Measurements from ENCODE around the gene DDX50. TPM values are rescaled to one million over a fixed set of nuclear protein-coding genes. Genes with fewer than 3 reads are reported as not detected.
A peak's percentile ranks its signal among the peaks of the same experiment; 100 is the strongest.
"Not testable (repeated sequence)": the region's sequence is repeated elsewhere in the genome, so short reads cannot be mapped to it uniquely, and the experiment has no call there.

Gene DDX50
- total RNA-seq, 3 donors from 2014 or later: 42.4 to 52.8 (median 43.7) TPM

DNA sequence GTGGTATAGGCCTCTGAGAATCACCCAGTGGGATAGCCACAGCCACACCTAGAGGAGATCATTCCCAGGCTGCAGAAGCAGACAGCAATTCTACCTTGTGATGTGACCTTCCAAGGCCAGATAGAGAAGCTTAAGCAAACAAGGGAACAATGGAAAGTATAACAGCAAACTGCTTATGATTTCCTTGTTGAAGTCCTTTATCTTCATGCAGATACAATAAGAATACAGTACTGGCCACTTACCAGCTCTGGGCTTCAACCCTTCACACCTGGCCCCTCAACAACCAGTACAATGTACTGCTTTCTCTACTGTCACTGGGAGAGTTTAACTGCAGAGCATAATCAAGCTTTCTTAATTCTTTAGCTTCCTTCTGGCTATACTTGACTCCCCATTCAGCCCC is 22.6 kb upstream of the DDX50 start:
- Mint-ChIP-seq H3K4me1 (ENCODE audit: low read depth) (no peaks in the 10 kb centered on the region), H3K4me3 (no peak overlapping the region), H3K9me3 (no peaks in the 10 kb centered on the region), H3K36me3 (ENCODE audit: insufficient read depth) (no peaks in the 10 kb centered on the region), H3K27me3 (ENCODE audit: low read depth) (no peaks in the 10 kb centered on the region)
- no peak for ATAC-seq
- DNase-seq: no peak

DNA sequence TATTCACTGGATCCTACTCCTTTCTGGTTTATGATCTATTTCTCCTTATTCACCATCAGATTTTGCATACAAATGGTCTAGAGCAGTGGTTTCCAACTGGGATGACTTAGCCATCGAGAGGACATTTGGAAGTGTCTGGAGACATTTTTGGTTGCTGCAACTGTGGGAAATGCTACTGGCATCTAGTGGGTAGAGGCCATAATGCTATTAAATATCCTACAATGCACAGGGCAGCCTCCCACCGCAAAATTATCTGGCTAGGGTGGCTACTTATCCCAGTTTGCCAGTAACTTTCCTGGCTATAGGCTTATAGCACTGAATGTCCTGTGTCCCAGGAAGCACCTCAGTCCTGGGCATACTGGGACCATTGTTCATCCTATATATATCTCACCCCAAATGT is 21.5 kb upstream of the DDX50 start:
- no peaks in the 10 kb centered on the region for H3K9me3 Mint-ChIP-seq
- H3K4me3 Mint-ChIP-seq: no peak overlapping the region
- ATAC-seq: no peak
- H3K4me1 Mint-ChIP-seq (ENCODE audit: low read depth): no peaks in the 10 kb centered on the region
- no peaks in the 10 kb centered on the region for H3K27me3 Mint-ChIP-seq (ENCODE audit: low read depth)
- no peak for DNase-seq
- H3K36me3 Mint-ChIP-seq (ENCODE audit: insufficient read depth): no peaks in the 10 kb centered on the region

- DNase-seq (no peak), ATAC-seq (no peak)
- no peaks in the 10 kb centered on the region for H3K9me3 Mint-ChIP-seq
- no peaks in the 10 kb centered on the region for H3K4me1 Mint-ChIP-seq (ENCODE audit: low read depth)
- H3K36me3 Mint-ChIP-seq (ENCODE audit: insufficient read depth): no peaks in the 10 kb centered on the region
- no peak overlapping the region for H3K4me3 Mint-ChIP-seq
- no peaks in the 10 kb centered on the region for H3K27me3 Mint-ChIP-seq (ENCODE audit: low read depth)
Observed at GRCh38 chr10:68880181-68880580, 20.9 kb upstream of the DDX50 start.

- no peaks in the 10 kb centered on the region for H3K27me3 Mint-ChIP-seq (ENCODE audit: low read depth)
- ATAC-seq (no peak), DNase-seq (no peak)
- H3K9me3 Mint-ChIP-seq: no peaks in the 10 kb centered on the region
- H3K36me3 Mint-ChIP-seq (ENCODE audit: insufficient read depth): no peaks in the 10 kb centered on the region
- no peak overlapping the region for H3K4me3 Mint-ChIP-seq
- H3K4me1 Mint-ChIP-seq (ENCODE audit: low read depth): peaks cover 2% of the 10 kb centered on the region
Observed at GRCh38 chr10:68895041-68895440, 6.1 kb upstream of the DDX50 start.

DNA sequence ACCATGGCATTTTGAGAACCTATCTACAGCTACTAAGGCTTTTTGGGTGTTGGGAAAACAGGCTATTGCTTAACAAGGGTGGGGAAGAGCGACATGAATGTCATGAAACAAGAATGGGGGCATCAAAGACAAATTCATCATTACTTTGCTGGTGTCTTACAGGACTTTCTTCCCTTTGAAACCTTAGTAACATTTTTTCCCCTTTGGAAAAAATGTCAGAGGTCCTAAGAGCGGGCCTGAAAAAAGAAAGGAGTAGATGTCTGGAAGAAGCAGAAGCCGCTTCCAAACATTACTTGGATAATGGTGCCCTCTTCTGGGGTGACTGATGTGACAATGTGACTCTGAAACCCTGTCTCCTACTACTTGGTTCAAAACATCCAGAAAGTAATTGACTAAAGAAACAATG is 3.8 kb upstream of the DDX50 start:
- no peak overlapping the region for H3K4me3 Mint-ChIP-seq
- H3K27me3 Mint-ChIP-seq (ENCODE audit: low read depth): no peaks in the 10 kb centered on the region
- DNase-seq (peak; percentile 15), ATAC-seq (no peak)
- H3K9me3 Mint-ChIP-seq: no peaks in the 10 kb centered on the region
- peaks cover 15% of the 10 kb centered on the region for H3K4me1 Mint-ChIP-seq (ENCODE audit: low read depth)
- H3K36me3 Mint-ChIP-seq (ENCODE audit: insufficient read depth): peaks cover 4% of the 10 kb centered on the region

GRCh38 chr10:68899186-68899745 is 1.8 kb upstream of the DDX50 start:
- DNase-seq (no peak), ATAC-seq (no peak)
- no peaks in the 10 kb centered on the region for H3K27me3 Mint-ChIP-seq (ENCODE audit: low read depth)
- peaks cover 12% of the 10 kb centered on the region for H3K36me3 Mint-ChIP-seq (ENCODE audit: insufficient read depth)
- H3K9me3 Mint-ChIP-seq: no peaks in the 10 kb centered on the region
- peaks cover 27% of the 10 kb centered on the region for H3K4me1 Mint-ChIP-seq (ENCODE audit: low read depth)
- no peak overlapping the region for H3K4me3 Mint-ChIP-seq

- H3K9me3 Mint-ChIP-seq: no peaks in the 10 kb centered on the region
- H3K27me3 Mint-ChIP-seq (ENCODE audit: low read depth): no peaks in the 10 kb centered on the region
- ATAC-seq: peak; percentile 54 to 57
- peaks cover 33% of the 10 kb centered on the region for H3K4me1 Mint-ChIP-seq (ENCODE audit: low read depth)
- H3K36me3 Mint-ChIP-seq (ENCODE audit: insufficient read depth): peaks cover 13% of the 10 kb centered on the region
- no peak for DNase-seq
- H3K4me3 Mint-ChIP-seq: peak overlapping the region; percentile 94
Observed at GRCh38 chr10:68900427-68901104, 549 bp upstream of the DDX50 start.

DNA sequence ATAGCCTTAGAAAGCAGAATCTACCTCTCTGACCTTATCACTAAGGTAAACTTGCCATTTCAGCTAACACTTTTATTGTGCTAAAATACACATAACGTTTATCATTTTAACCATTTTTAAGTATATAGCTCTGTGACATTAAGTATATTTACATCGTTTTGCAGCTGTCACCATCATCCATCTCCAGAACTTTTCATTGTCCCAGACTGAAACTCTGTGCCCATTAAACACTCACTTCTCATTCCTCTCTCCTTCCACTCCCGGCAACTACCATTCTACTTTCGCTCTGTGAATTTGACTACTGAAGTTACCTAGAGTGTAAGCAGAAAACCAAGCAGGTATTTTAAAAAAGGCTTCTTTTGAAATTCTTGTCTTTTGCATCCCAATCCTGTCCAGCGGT is 1.3 kb downstream of the DDX50 start:
- no peak for ATAC-seq
- peaks cover 23% of the 10 kb centered on the region for H3K36me3 Mint-ChIP-seq (ENCODE audit: insufficient read depth)
- H3K4me1 Mint-ChIP-seq (ENCODE audit: low read depth): peaks cover 43% of the 10 kb centered on the region

GRCh38 chr10:68924593-68924992 is 23.5 kb downstream of the DDX50 start:
- Mint-ChIP-seq H3K36me3 (ENCODE audit: insufficient read depth) (peaks cover 17% of the 10 kb centered on the region), H3K9me3 (no peaks in the 10 kb centered on the region), H3K27me3 (ENCODE audit: low read depth) (no peaks in the 10 kb centered on the region), H3K4me1 (ENCODE audit: low read depth) (peaks cover 9% of the 10 kb centered on the region), H3K4me3 (no peak overlapping the region)
- no peak for ATAC-seq
- DNase-seq: no peak

More for the DNA sequence above, 1.3 kb downstream of the DDX50 start:
- DNase-seq: no peak
- Mint-ChIP-seq H3K9me3 (no peaks in the 10 kb centered on the region), H3K27me3 (ENCODE audit: low read depth) (no peaks in the 10 kb centered on the region), H3K4me3 (peak overlapping the region; percentile 94)

DNA sequence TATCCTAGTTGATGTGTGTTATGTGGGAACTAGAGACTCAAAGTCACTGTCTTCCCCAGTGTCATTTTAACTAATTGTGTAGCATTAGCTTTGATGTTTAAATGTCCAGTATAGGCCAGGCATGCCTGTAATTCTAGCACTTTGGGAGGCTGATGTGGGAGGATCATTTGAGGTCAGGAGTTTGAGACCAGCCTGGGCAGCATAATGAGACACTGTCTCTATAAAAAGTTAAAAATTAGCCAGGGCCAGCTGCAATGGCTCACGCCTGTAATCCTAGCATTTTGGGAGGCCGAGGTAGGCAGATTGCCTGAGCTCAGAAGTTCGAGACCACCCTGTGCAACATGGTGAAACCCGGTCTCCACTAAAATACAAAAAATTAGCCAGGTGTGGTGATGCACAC is 24.4 kb downstream of the DDX50 start:
- ATAC-seq (no peak), DNase-seq (no peak)
- H3K36me3 Mint-ChIP-seq (ENCODE audit: insufficient read depth): peaks cover 20% of the 10 kb centered on the region
- H3K9me3 Mint-ChIP-seq: no peaks in the 10 kb centered on the region
- H3K27me3 Mint-ChIP-seq (ENCODE audit: low read depth): no peaks in the 10 kb centered on the region
- H3K4me3 Mint-ChIP-seq: no peak overlapping the region
- peaks cover 9% of the 10 kb centered on the region for H3K4me1 Mint-ChIP-seq (ENCODE audit: low read depth)

DNA sequence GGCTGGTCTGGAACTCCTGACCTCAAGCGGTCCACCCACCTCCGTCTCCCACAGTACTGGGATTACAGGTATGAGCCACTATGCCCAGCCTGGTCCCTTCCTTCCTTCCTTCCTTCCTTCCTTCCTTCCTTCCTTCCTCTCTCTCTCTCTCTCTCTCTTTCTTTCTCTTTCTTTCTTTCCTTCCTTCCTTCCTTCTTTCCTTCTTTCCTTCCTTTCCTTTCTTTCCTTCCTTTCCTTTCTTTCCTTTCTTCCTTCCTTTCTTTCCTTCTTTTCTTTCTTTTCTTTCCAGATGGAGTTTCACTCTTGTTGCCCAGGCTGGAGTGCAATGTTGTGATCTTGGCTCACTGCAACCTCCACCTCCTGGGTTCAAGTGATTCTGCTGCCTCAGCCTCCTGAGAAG is 28.0 kb downstream of the DDX50 start:
- DNase-seq; H3K27me3 Mint-ChIP-seq (ENCODE audit: low read depth); H3K9me3 Mint-ChIP-seq; H3K4me3 Mint-ChIP-seq; ATAC-seq; H3K4me1 Mint-ChIP-seq (ENCODE audit: low read depth): not testable (repeated sequence)
- H3K36me3 Mint-ChIP-seq (ENCODE audit: insufficient read depth): peaks cover 27% of the 10 kb centered on the region

GRCh38 chr10:68929888-68930287 is 28.8 kb downstream of the DDX50 start:
- H3K4me1 Mint-ChIP-seq (ENCODE audit: low read depth); H3K27me3 Mint-ChIP-seq (ENCODE audit: low read depth); H3K9me3 Mint-ChIP-seq; DNase-seq; ATAC-seq; H3K4me3 Mint-ChIP-seq: not testable (repeated sequence)
- H3K36me3 Mint-ChIP-seq (ENCODE audit: insufficient read depth): peaks cover 23% of the 10 kb centered on the region

- ATAC-seq; H3K4me3 Mint-ChIP-seq; H3K9me3 Mint-ChIP-seq; DNase-seq; H3K4me1 Mint-ChIP-seq (ENCODE audit: low read depth); H3K27me3 Mint-ChIP-seq (ENCODE audit: low read depth): not testable (repeated sequence)
- H3K36me3 Mint-ChIP-seq (ENCODE audit: insufficient read depth): peaks cover 33% of the 10 kb centered on the region
Observed at GRCh38 chr10:68932860-68933259, 31.7 kb downstream of the DDX50 start.

- Mint-ChIP-seq H3K4me1 (ENCODE audit: low read depth) (peaks cover 1% of the 10 kb centered on the region), H3K4me3 (no peak overlapping the region), H3K9me3 (no peaks in the 10 kb centered on the region), H3K36me3 (ENCODE audit: insufficient read depth) (peaks cover 42% of the 10 kb centered on the region), H3K27me3 (ENCODE audit: low read depth) (no peaks in the 10 kb centered on the region)
- DNase-seq (no peak), ATAC-seq (peak in 1 of 2 donors; percentile 55)
Observed at GRCh38 chr10:68934994-68935393, 33.9 kb downstream of the DDX50 start.

- no peaks in the 10 kb centered on the region for H3K27me3 Mint-ChIP-seq (ENCODE audit: low read depth)
- H3K4me3 Mint-ChIP-seq: no peak overlapping the region
- peaks cover 30% of the 10 kb centered on the region for H3K36me3 Mint-ChIP-seq (ENCODE audit: insufficient read depth)
Observed at GRCh38 chr10:68938117-68938516, 37.0 kb downstream of the DDX50 start.

More at GRCh38 chr10:68938117-68938516, 37.0 kb downstream of the DDX50 start:
- peaks cover 1% of the 10 kb centered on the region for H3K4me1 Mint-ChIP-seq (ENCODE audit: low read depth)
- no peak for DNase-seq
- ATAC-seq: no peak
- no peaks in the 10 kb centered on the region for H3K9me3 Mint-ChIP-seq

All from activated T-cell treated with anti-CD3 and anti-CD28 coated beads, Interleukin-2, amount 50 U/mL, for 4 hours (primary cell).